ENCODE results near the gene LRMDA. TPM values are rescaled to one million over a fixed set of nuclear protein-coding genes. Genes with fewer than 3 reads are reported as not detected.

Gene LRMDA
- total RNA-seq, 6 donors from 2014 or later = 12.8 to 185 (median 18.1) TPM

DNA sequence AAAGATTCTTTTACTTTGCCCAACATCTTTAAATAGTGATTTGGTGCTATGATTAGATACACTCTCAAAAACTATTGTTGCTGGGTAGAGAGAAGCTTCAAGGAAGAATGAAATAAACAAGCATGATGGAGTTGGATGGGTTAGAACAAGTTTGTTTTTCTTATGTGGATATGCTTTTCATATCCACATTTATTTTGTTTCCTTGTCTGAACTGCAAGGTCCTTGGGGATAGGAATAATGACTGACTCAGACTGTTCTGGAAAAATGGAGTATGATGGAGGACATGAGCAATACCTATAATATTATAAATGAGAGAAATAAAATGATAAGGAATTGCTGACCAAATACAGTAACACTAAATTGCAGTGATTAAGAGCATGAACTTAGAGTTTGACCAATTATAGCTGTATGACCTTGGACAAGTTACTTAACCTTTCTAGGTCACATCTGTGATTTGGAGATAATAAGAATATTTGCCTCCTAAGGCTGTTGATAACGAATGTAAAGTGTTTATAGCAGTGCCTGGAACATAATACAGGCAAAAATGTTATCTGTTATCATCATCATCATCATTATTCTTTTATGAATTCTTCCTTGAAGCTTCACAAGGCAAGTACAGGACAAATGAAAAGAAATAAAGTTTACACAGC, 847.5 kb downstream of the LRMDA start:
- Histone ChIP-seq H3K4me1 (peaks cover 0 to 10% (median 8%) of the 10 kb centered on the region in 4 donors), H3K27ac (no peak overlapping the region), H3K27me3 (no peaks in the 10 kb centered on the region), H3K9me3 (peaks cover 6 to 15% (median 10%) of the 10 kb centered on the region in 4 donors), H3K36me3 (no peaks in the 10 kb centered on the region), H3K4me3 (no peak overlapping the region)
- DNase-seq (no peak), ATAC-seq (ENCODE audit: low FRiP score in 2 of 2) (peak in 1 of 2 donors; percentile 24)
- 53 to 54% methylated on average over 1 of the region's 1 CpG for WGBS, 2 donors
- TF ChIP-seq, protein P1, sequence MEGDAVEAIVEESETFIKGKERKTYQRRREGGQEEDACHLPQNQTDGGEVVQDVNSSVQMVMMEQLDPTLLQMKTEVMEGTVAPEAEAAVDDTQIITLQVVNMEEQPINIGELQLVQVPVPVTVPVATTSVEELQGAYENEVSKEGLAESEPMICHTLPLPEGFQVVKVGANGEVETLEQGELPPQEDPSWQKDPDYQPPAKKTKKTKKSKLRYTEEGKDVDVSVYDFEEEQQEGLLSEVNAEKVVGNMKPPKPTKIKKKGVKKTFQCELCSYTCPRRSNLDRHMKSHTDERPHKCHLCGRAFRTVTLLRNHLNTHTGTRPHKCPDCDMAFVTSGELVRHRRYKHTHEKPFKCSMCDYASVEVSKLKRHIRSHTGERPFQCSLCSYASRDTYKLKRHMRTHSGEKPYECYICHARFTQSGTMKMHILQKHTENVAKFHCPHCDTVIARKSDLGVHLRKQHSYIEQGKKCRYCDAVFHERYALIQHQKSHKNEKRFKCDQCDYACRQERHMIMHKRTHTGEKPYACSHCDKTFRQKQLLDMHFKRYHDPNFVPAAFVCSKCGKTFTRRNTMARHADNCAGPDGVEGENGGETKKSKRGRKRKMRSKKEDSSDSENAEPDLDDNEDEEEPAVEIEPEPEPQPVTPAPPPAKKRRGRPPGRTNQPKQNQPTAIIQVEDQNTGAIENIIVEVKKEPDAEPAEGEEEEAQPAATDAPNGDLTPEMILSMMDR (IDR thresholded peaks at IDR 0.05) = no peak
- TF ChIP-seq POLR2A (IDR thresholded peaks at IDR 0.05) = no peak

DNA sequence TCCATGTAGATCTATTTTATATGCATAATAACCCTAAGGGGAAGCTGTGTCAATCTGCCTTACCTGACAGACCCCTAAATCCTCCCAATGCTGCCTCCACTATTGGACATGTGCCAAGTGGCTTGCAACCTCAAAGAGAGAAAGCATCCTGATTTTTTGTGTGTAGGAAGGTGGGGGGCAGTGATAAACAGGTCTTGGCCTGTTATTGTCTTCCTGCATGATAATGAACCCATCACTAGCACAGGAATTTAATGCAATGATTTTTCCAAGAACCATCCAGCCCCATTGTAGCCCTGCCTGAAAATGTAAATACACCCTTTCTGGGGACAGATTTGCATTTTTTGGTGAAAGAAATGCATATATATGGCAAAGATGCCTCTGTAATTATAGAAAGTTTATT, 850.2 kb downstream of the LRMDA start:
- Histone ChIP-seq H3K4me1 (peaks cover 0 to 10% (median 8%) of the 10 kb centered on the region in 4 donors), H3K4me3 (no peak overlapping the region), H3K9me3 (no peaks in the 10 kb centered on the region), H3K27ac (no peak overlapping the region), H3K27me3 (no peaks in the 10 kb centered on the region), H3K36me3 (no peaks in the 10 kb centered on the region)
- DNase-seq (no peak), ATAC-seq (ENCODE audit: low FRiP score in 2 of 2) (no peak)
- no peak for TF ChIP-seq EP300 (IDR thresholded peaks at IDR 0.05)
- TF ChIP-seq, protein P1 (IDR thresholded peaks at IDR 0.05) = no peak
- no peak for TF ChIP-seq POLR2AphosphoS5 (IDR thresholded peaks at IDR 0.05)
- no peak for TF ChIP-seq POLR2A (IDR thresholded peaks at IDR 0.05)

DNA sequence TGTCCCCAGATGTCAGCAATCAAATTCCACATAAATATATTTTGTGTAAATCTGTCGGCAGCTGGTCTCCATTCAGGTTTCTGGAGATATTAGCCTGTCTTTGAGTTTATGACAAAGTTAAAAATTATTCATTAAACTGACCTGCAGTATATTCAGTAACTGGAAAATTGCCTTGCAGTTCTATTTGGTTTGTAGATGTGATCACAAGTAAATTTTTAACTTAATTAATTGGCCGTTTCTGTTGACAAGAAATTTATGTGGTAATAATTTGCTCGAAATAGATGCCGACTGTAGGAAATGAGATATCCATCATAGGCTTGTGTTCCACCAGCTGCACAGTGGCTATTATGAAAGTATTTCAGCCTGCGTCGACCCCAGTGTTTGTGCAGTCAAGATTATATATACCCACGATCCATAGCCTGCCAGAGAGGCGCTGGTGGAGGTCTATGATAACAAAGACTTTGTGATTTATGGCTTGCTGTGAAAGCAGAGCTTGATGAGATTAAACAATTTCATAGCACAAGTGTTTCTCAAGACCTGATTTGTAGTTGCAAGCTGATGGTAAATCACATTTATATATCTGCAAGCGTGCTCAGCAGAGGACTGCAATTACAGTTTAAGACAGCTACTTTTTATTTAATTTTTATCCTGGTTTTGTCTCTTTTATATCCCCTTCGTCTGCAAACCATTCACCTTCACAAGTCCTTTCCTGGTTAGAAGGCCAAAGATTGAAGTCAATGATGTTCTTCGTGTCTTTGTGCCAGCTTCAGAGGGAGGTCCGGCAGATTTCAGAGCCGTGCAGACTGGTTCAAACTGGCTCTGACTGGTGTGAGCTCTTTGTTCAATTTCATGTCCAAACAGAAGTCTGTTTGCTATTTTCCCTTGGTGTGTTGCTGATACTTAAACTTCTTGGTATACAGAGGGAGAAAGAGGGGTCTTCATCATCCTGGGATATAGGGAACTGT, 850.9 kb downstream of the LRMDA start:
- no peaks in the 10 kb centered on the region for H3K27me3 ChIP-seq
- no peak overlapping the region for H3K27ac ChIP-seq
- DNase-seq = no peak
- TF ChIP-seq, protein P1 (IDR thresholded peaks at IDR 0.05) = no peak
- no peak for TF ChIP-seq EP300 (IDR thresholded peaks at IDR 0.05)
- no peak for TF ChIP-seq POLR2A (IDR thresholded peaks at IDR 0.05)
- no peak for TF ChIP-seq POLR2AphosphoS5 (IDR thresholded peaks at IDR 0.05)
- H3K9me3 ChIP-seq = no peaks in the 10 kb centered on the region
- 34 to 38% methylated on average over 13 of the region's 13 CpGs for WGBS, 2 donors
- H3K36me3 ChIP-seq = no peaks in the 10 kb centered on the region
- no peak for ATAC-seq (ENCODE audit: low FRiP score in 2 of 2)
- H3K4me3 ChIP-seq = no peak overlapping the region
- peaks cover 0 to 10% (median 8%) of the 10 kb centered on the region in 4 donors for H3K4me1 ChIP-seq

DNA sequence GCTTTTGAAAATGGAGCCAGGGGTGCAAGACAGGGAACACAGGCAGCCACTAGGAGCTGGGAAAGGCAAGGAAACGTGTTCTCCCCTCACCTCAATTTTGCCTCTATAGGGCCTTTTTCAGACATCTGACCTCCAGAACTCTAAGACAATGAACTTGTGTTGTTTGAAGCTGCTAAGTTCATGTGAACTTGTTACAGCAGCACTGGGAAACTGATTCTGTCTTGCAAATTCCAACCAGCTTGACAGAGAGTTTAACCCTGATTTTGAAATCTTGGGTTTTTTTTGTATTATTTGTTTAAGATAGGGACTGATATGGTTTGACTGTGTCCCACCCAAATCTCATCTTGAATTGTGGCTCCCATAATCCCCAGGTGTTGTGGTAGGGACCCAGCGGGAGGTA, 852.9 kb downstream of the LRMDA start:
- H3K9me3 ChIP-seq = no peaks in the 10 kb centered on the region
- H3K27ac ChIP-seq = no peak overlapping the region
- ATAC-seq (ENCODE audit: low FRiP score in 2 of 2) = no peak
- no peaks in the 10 kb centered on the region for H3K27me3 ChIP-seq
- H3K4me1 ChIP-seq = peaks cover 0 to 10% (median 6%) of the 10 kb centered on the region in 4 donors
- no peak for DNase-seq
- no peak overlapping the region for H3K4me3 ChIP-seq
- no peaks in the 10 kb centered on the region for H3K36me3 ChIP-seq
- WGBS, 2 donors = 85 to 87% methylated on average over 2 of the region's 2 CpGs
- TF ChIP-seq, protein P1 (IDR thresholded peaks at IDR 0.05) = no peak
- no peak for TF ChIP-seq POLR2A (IDR thresholded peaks at IDR 0.05)
- no peak for TF ChIP-seq POLR2AphosphoS5 (IDR thresholded peaks at IDR 0.05)
- no peak for TF ChIP-seq EP300 (IDR thresholded peaks at IDR 0.05)
